ENCODE data around the gene ITPR2. TPM values are rescaled to one million over a fixed set of nuclear protein-coding genes. Genes with fewer than 3 reads are reported as not detected.

The ITPR2 gene
- total and polyA plus RNA-seq, 4 donors: 11.7 to 93.3 (median 35.4) TPM

DNA sequence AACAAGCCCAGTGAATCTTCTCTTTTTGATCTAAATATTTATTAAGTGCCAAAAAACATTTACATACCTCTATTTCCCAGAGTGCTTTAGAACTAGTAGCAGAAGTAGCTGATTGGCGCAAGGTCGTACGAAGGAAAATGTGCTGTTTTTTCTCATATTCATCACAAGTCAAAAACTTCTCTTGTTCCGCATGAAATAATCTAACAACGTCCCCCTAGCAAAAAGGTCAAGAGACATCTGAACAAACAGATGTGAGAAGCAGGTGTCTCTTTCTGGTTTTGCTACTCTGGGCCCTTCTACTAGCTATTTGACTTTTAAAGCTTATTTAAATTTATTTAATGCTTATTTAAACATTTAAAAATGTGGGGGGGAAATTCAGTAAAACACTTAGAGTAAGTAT, 117.8 kb downstream of the ITPR2 start (continued):
- TF ChIP-seq TAF1 (conservative IDR thresholded peaks at IDR 0.05): no peak
- no peak for TF ChIP-seq EGR1 (IDR thresholded peaks at IDR 0.05; ENCODE audit: low read depth in 2 of 2)
- no peak for TF ChIP-seq FOXA2 (IDR thresholded peaks at IDR 0.05)
- TF ChIP-seq, protein P1, sequence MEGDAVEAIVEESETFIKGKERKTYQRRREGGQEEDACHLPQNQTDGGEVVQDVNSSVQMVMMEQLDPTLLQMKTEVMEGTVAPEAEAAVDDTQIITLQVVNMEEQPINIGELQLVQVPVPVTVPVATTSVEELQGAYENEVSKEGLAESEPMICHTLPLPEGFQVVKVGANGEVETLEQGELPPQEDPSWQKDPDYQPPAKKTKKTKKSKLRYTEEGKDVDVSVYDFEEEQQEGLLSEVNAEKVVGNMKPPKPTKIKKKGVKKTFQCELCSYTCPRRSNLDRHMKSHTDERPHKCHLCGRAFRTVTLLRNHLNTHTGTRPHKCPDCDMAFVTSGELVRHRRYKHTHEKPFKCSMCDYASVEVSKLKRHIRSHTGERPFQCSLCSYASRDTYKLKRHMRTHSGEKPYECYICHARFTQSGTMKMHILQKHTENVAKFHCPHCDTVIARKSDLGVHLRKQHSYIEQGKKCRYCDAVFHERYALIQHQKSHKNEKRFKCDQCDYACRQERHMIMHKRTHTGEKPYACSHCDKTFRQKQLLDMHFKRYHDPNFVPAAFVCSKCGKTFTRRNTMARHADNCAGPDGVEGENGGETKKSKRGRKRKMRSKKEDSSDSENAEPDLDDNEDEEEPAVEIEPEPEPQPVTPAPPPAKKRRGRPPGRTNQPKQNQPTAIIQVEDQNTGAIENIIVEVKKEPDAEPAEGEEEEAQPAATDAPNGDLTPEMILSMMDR (IDR thresholded peaks at IDR 0.05; ENCODE audit: low read depth, low read length, missing input control): no peak
- TF ChIP-seq, protein P2, sequence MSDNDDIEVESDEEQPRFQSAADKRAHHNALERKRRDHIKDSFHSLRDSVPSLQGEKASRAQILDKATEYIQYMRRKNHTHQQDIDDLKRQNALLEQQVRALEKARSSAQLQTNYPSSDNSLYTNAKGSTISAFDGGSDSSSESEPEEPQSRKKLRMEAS (IDR thresholded peaks at IDR 0.05): no peak

DNA sequence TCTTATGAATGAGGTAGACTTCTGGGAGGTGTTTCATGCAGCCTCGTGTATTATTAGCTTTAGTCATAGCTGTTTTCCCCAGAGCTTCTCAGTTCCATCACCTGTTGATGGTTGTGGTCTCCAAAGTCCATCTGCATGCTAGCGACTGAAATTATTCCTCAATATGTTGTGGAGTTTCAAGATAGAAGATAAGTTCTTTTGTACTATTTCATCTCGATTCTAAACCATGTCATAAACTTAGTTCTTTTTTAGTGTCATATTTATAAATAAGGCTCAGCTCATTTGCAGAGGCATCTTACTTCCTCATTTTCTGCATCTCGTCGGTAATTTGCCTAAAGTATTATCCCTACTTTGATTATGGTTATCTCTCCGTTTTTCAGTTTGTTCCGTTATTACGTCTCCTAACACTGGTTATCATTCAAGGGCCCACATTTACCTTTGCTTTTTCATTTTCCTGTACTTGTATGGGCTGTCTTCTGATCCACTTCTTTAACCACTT, 119.1 kb downstream of the ITPR2 start:
- no peaks in the 10 kb centered on the region for H3K27me3 ChIP-seq (ENCODE audit: control insufficient read depth in 4 of 4, insufficient read depth in 4 of 4, low read length in 3 of 4)
- TF ChIP-seq, protein P2 (IDR thresholded peaks at IDR 0.05): no peak
- TF ChIP-seq, protein P3, sequence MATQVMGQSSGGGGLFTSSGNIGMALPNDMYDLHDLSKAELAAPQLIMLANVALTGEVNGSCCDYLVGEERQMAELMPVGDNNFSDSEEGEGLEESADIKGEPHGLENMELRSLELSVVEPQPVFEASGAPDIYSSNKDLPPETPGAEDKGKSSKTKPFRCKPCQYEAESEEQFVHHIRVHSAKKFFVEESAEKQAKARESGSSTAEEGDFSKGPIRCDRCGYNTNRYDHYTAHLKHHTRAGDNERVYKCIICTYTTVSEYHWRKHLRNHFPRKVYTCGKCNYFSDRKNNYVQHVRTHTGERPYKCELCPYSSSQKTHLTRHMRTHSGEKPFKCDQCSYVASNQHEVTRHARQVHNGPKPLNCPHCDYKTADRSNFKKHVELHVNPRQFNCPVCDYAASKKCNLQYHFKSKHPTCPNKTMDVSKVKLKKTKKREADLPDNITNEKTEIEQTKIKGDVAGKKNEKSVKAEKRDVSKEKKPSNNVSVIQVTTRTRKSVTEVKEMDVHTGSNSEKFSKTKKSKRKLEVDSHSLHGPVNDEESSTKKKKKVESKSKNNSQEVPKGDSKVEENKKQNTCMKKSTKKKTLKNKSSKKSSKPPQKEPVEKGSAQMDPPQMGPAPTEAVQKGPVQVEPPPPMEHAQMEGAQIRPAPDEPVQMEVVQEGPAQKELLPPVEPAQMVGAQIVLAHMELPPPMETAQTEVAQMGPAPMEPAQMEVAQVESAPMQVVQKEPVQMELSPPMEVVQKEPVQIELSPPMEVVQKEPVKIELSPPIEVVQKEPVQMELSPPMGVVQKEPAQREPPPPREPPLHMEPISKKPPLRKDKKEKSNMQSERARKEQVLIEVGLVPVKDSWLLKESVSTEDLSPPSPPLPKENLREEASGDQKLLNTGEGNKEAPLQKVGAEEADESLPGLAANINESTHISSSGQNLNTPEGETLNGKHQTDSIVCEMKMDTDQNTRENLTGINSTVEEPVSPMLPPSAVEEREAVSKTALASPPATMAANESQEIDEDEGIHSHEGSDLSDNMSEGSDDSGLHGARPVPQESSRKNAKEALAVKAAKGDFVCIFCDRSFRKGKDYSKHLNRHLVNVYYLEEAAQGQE (IDR thresholded peaks at IDR 0.05): no peak
- TF ChIP-seq HNF4G (IDR thresholded peaks at IDR 0.05) (no peak), RAD21 (IDR thresholded peaks at IDR 0.05) (no peak), FOXA2 (IDR thresholded peaks at IDR 0.05) (no peak), FOXA1 (IDR thresholded peaks at IDR 0.05) (no peak), GABPA (IDR thresholded peaks at IDR 0.05 in 1 of 2, conservative IDR thresholded peaks at IDR 0.05 in 1 of 2) (no peak), HNF4A (conservative IDR thresholded peaks at IDR 0.05) (no peak), JUND (IDR thresholded peaks at IDR 0.05) (no peak), YY1 (IDR thresholded peaks at IDR 0.05) (no peak)
- TF ChIP-seq, protein P4, sequence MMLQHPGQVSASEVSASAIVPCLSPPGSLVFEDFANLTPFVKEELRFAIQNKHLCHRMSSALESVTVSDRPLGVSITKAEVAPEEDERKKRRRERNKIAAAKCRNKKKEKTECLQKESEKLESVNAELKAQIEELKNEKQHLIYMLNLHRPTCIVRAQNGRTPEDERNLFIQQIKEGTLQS (IDR thresholded peaks at IDR 0.05): no peak
- 93% methylated on average over 8 of the region's 8 CpGs for WGBS
- no peaks in the 10 kb centered on the region for H3K4me1 ChIP-seq (ENCODE audit: control insufficient read depth in 4 of 4, insufficient read depth in 4 of 4, low read length in 3 of 4)
- DNase-seq (ENCODE audit: low spot score): no peak
- no peak overlapping the region for H3K4me3 ChIP-seq (ENCODE audit: low read depth in 1 of 3, low read length in 3 of 3)
- H3K36me3 ChIP-seq (ENCODE audit: control insufficient read depth in 4 of 4, insufficient read depth in 3 of 4, low read depth in 1 of 4, low read length in 3 of 4): peaks cover 6 to 55% (median 27%) of the 10 kb centered on the region in 4 donors
- no peak overlapping the region for H3K27ac ChIP-seq (ENCODE audit: low read depth in 1 of 2, low read length in 2 of 2)
- no peak overlapping the region for H3K9ac ChIP-seq (ENCODE audit: low read depth in 1 of 2, low read length in 2 of 2)
- no peaks in the 10 kb centered on the region for H3K9me3 ChIP-seq (ENCODE audit: control insufficient read depth in 4 of 4, low read length in 3 of 4)

DNA sequence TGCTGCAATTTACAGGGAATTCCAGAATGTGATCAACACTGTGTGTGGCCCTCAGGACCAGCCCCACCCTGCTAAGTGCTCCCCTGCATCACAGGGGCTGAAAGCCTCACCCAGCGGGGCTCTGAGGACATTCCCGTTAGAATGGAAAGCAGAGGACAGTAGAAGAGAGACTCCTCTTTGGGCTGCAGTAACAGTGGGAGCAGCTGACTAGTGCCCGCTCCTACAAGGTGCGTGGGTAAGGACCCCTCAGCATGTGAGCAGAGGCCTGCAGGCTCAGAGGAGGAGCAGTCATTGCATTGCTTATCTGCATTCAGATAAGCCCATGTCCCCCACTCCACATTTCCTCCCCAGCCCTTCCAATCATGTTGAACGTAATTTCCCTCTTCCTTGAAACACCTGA, 120.1 kb downstream of the ITPR2 start:
- 85% methylated on average over 5 of the region's 5 CpGs for WGBS
- peaks cover 6 to 58% (median 27%) of the 10 kb centered on the region in 4 donors for H3K36me3 ChIP-seq (ENCODE audit: control insufficient read depth in 4 of 4, insufficient read depth in 3 of 4, low read depth in 1 of 4, low read length in 3 of 4)
- TF ChIP-seq RXRA (IDR thresholded peaks at IDR 0.05) (no peak), SP1 (IDR thresholded peaks at IDR 0.05) (no peak), YY1 (IDR thresholded peaks at IDR 0.05) (no peak), FOXA1 (IDR thresholded peaks at IDR 0.05) (no peak), EGR1 (IDR thresholded peaks at IDR 0.05; ENCODE audit: low read depth in 2 of 2) (no peak), RAD21 (IDR thresholded peaks at IDR 0.05) (no peak), FOXA2 (IDR thresholded peaks at IDR 0.05) (no peak), NR2F2 (IDR thresholded peaks at IDR 0.05) (no peak), GABPA (IDR thresholded peaks at IDR 0.05 in 1 of 2, conservative IDR thresholded peaks at IDR 0.05 in 1 of 2) (no peak)
- TF ChIP-seq, protein P5, sequence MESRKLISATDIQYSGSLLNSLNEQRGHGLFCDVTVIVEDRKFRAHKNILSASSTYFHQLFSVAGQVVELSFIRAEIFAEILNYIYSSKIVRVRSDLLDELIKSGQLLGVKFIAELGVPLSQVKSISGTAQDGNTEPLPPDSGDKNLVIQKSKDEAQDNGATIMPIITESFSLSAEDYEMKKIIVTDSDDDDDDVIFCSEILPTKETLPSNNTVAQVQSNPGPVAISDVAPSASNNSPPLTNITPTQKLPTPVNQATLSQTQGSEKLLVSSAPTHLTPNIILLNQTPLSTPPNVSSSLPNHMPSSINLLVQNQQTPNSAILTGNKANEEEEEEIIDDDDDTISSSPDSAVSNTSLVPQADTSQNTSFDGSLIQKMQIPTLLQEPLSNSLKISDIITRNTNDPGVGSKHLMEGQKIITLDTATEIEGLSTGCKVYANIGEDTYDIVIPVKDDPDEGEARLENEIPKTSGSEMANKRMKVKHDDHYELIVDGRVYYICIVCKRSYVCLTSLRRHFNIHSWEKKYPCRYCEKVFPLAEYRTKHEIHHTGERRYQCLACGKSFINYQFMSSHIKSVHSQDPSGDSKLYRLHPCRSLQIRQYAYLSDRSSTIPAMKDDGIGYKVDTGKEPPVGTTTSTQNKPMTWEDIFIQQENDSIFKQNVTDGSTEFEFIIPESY (IDR thresholded peaks at IDR 0.05): no peak
- TF ChIP-seq, protein P3 (IDR thresholded peaks at IDR 0.05): no peak
- TF ChIP-seq, protein P4 (IDR thresholded peaks at IDR 0.05): no peak

More for the DNA sequence above, 120.1 kb downstream of the ITPR2 start:
- Histone ChIP-seq H3K27ac (ENCODE audit: low read depth in 1 of 2, low read length in 2 of 2) (no peak overlapping the region), H3K4me3 (ENCODE audit: low read depth in 1 of 3, low read length in 3 of 3) (no peak overlapping the region), H3K9ac (ENCODE audit: low read depth in 1 of 2, low read length in 2 of 2) (no peak overlapping the region), H3K27me3 (ENCODE audit: control insufficient read depth in 4 of 4, insufficient read depth in 4 of 4, low read length in 3 of 4) (no peaks in the 10 kb centered on the region), H3K9me3 (ENCODE audit: control insufficient read depth in 4 of 4, low read length in 3 of 4) (no peaks in the 10 kb centered on the region), H3K4me1 (ENCODE audit: control insufficient read depth in 4 of 4, insufficient read depth in 4 of 4, low read length in 3 of 4) (no peaks in the 10 kb centered on the region)
- no peak for DNase-seq (ENCODE audit: low spot score)
